GM12878 (cell line): ENCODE measurements around the gene SMARCD1. TPM values are rescaled to one million over a fixed set of nuclear protein-coding genes. Genes with fewer than 3 reads are reported as not detected.

ENCODE experiments used
- ATAC-seq: fragments of 200-7000 bp; cut with Tn5 transposase; 3 replicates; pipeline ENCODE4 v1.9.1; 2020; ENCODE audit warnings: mild to moderate bottlenecking, moderate library complexity
- BruUV-seq: library from RNA; stranded (reverse); fragments of 400-500 nt; replicated peaks from 2 replicates; lab custom pipeline; 2021; lab: Mats Ljungman, UMichigan
- CTCF ChIA-PET: fragments of 300-600 bp; sonication (Branson Sonifier 250); formaldehyde crosslinking; extraction: SDS; loops from one replicate; lab custom pipeline; 2021; ENCODE audit warnings: inconsistent platforms; lab: Yijun Ruan, JAX
- POLR2A ChIA-PET: fragments of 350-600 bp; formaldehyde crosslinking; extraction: SDS; loops from one replicate; lab custom pipeline; 2021; ENCODE audit warnings: inconsistent platforms; lab: Charles Lee
- RAD21 ChIA-PET: fragments of 300-600 bp; sonication (Branson Sonifier 250); formaldehyde crosslinking; loops from one replicate; lab custom pipeline; 2023; ENCODE audit warnings: antibody characterized with exemption; ENCODE audit not compliant: unreplicated experiment; lab: Charles Lee
- SMC1A ChIA-PET: fragments of 300-600 bp; sonication (Branson Sonifier 250); formaldehyde crosslinking; loops from one replicate; lab custom pipeline; 2023; ENCODE audit not compliant: unreplicated experiment, uncharacterized antibody; lab: Charles Lee
- DNase-seq: peaks from one replicate; pipeline ENCODE4 v3.0.0-alpha.2; 2011; ENCODE audit warnings: low read depth, low spot score
- FAIRE-seq: peaks from 3 replicates; lab custom pipeline; 2011; peaks lifted over from hg19 to GRCh38; lab: Jason Lieb, UNC
- H2AFZ ChIP-seq: 2 replicates; pipeline ENCODE4 v1.6.0; 2011; ENCODE audit warnings: low read depth, low read length, control low read depth; ENCODE audit not compliant: control insufficient read depth
- H3K27ac ChIP-seq: 2 replicates; pipeline ENCODE4 v1.5.1; 2011; ENCODE audit warnings: control low read depth; ENCODE audit not compliant: control insufficient read depth, insufficient read depth
- H3K27me3 ChIP-seq, 2 experiments: replicated peaks in 1 of 2; 2 replicates each; pipeline versions ENCODE4 v1.6.0 to v1.6.1; 2011; ENCODE audit warnings: low read length in 1 of 2; ENCODE audit not compliant: control insufficient read depth in 2 of 2, insufficient read depth in 2 of 2
- H3K36me3 ChIP-seq, 2 experiments: 2 replicates each; pipeline ENCODE4 v1.5.1; 2011; ENCODE audit warnings: low read length in 1 of 2; ENCODE audit not compliant: control insufficient read depth in 2 of 2, insufficient read depth in 2 of 2
- H3K4me1 ChIP-seq: 2 replicates; pipeline ENCODE4 v1.6.1; 2011; ENCODE audit warnings: mild to moderate bottlenecking, low read length, moderate library complexity, mixed read lengths; ENCODE audit not compliant: control insufficient read depth, insufficient read depth
- H3K4me2 ChIP-seq: 2 replicates; pipeline ENCODE4 v1.6.0; 2011; ENCODE audit warnings: control low read depth; ENCODE audit not compliant: control insufficient read depth, insufficient read depth
- H3K4me3 ChIP-seq: fragments of 200-600 bp; sonication (generic); 2 replicates; pipeline ENCODE4 v1.5.1; 2016
- H3K79me2 ChIP-seq: 2 replicates; pipeline ENCODE4 v1.6.0; 2011; ENCODE audit warnings: low read length; ENCODE audit not compliant: control insufficient read depth, insufficient read depth
- H3K9ac ChIP-seq: 2 replicates; pipeline ENCODE4 v1.8.0; 2011; ENCODE audit warnings: low read length, control low read depth, mixed read lengths; ENCODE audit not compliant: control insufficient read depth, insufficient read depth
- H3K9me3 ChIP-seq: replicated peaks from 3 replicates; pipeline ENCODE4 v1.5.1; 2011; ENCODE audit warnings: mild to moderate bottlenecking, low read length; ENCODE audit not compliant: control insufficient read depth, insufficient read depth
- H4K20me1 ChIP-seq: 2 replicates; pipeline ENCODE4 v1.6.0; 2011; ENCODE audit not compliant: control insufficient read depth, insufficient read depth
- CHD1 ChIP-seq: IDR thresholded peaks from 2 replicates; pipeline ENCODE4 v1.6.1; 2012; ENCODE audit warnings: low read depth, low read length, improper control_type of control experiment
- ESRRA ChIP-seq: IDR thresholded peaks from 2 replicates; pipeline ENCODE4 v1.6.1; 2012; ENCODE audit warnings: mild to moderate bottlenecking, low read length, improper control_type of control experiment
- GABPA ChIP-seq: IDR thresholded peaks from 2 replicates; pipeline ENCODE4 v1.6.1; 2014; ENCODE audit warnings: antibody characterized with exemption, low read depth, mild to moderate bottlenecking, inconsistent platforms
- GATAD2B ChIP-seq: fragments of 450-650 bp; conservative IDR thresholded peaks from 2 replicates; pipeline ENCODE4 v1.6.1; 2017; ENCODE audit warnings: low read depth, mild to moderate bottlenecking, moderate library complexity
- KDM1A ChIP-seq: fragments of 200-600 bp; sonication (generic); IDR thresholded peaks from 2 replicates; pipeline ENCODE4 v1.6.1; 2016; ENCODE audit warnings: borderline replicate concordance
- KLF5 ChIP-seq: fragments of 450-650 bp; IDR thresholded peaks from 2 replicates; pipeline ENCODE4 v1.6.1; 2014; ENCODE audit warnings: mild to moderate bottlenecking; ENCODE audit not compliant: partially characterized antibody
- MEF2B ChIP-seq: fragments of 450-650 bp; IDR thresholded peaks from 2 replicates; pipeline ENCODE4 v1.6.1; 2018; ENCODE audit warnings: mild to moderate bottlenecking, moderate library complexity; ENCODE audit not compliant: partially characterized antibody, poor library complexity, severe bottlenecking
- MYB ChIP-seq: fragments of 150-350 bp; IDR thresholded peaks from 2 replicates; pipeline ENCODE4 v1.6.1; 2014; ENCODE audit warnings: mild to moderate bottlenecking, low read depth, low read length, borderline replicate concordance
- NBN ChIP-seq: fragments of 450-650 bp; IDR thresholded peaks from 2 replicates; pipeline ENCODE4 v1.6.1; 2016
- NFIC ChIP-seq: IDR thresholded peaks from 2 replicates; pipeline ENCODE4 v1.6.1; 2012; ENCODE audit warnings: low read depth, mild to moderate bottlenecking, inconsistent platforms, low read length, moderate library complexity
- PML ChIP-seq: IDR thresholded peaks from 2 replicates; pipeline ENCODE4 v1.6.1; 2012; ENCODE audit warnings: low read length, inconsistent platforms
- POLR2AphosphoS5 ChIP-seq: IDR thresholded peaks from 2 replicates; pipeline ENCODE4 v1.6.1; 2011; ENCODE audit warnings: mild to moderate bottlenecking, low read length, inconsistent platforms
- RAD51 ChIP-seq: fragments of 450-650 bp; IDR thresholded peaks from 2 replicates; pipeline ENCODE4 v1.6.1; 2016; ENCODE audit warnings: moderate library complexity, mild to moderate bottlenecking, inconsistent platforms
- RB1 ChIP-seq: fragments of 450-650 bp; formaldehyde crosslinking; IDR thresholded peaks from 2 replicates; pipeline ENCODE4 v1.6.1; 2017; ENCODE audit warnings: mild to moderate bottlenecking, borderline replicate concordance
- TAF1 ChIP-seq: IDR thresholded peaks from 2 replicates; pipeline ENCODE4 v1.6.1; 2011; ENCODE audit warnings: mild to moderate bottlenecking, low read depth, low read length, borderline replicate concordance
- WGBS: methylation state at CpG from one replicate; pipeline ENCODE4 v1.1.6; 2016; ENCODE audit warnings: low lambda C conversion rate; ENCODE audit not compliant: insufficient replicate concordance, insufficient coverage; ENCODE audit errors: missing lambda C conversion rate; 5-methylcytosine and 5-hydroxymethylcytosine counted together
- in situ Hi-C: fragments of 300-500 bp; cut with MboI; formaldehyde crosslinking; loops from 9 replicates; pipeline ENCODE4 v1.14.3; 2018; ENCODE audit warnings: mixed read lengths
- intact Hi-C: fragments of 100-400 bp; cut with micrococcal nuclease; formaldehyde crosslinking; loops from one replicate; pipeline ENCODE4 v1.14.2; 2022; ENCODE audit not compliant: unreplicated experiment
- polyA plus RNA-seq, 11 experiments: library from polyadenylated mRNA; depleted of rRNA in 4 of 11; unstranded in 6 of 11; stranded (reverse) in 5 of 11; fragments of >200 nt; fragmentation: Nextera tagmentation in 4 of 11; fragmentation: Illumina TruSeq in 1 of 11; extraction: Ambion mirVana in 4 of 11; extraction: Trizol in 1 of 11; gene quantifications; 1 replicate in 1 of 11; 2 replicates in 10 of 11; pipeline versions ENCODE4 v1.2.1 to v1.2.3, GENCODE V29; 2011 to 2016; ENCODE audit warnings: inconsistent platforms in 2 of 11, missing spikeins in 2 of 11, low read depth in 1 of 11
- total RNA-seq, 4 experiments: library from RNA; depleted of rRNA in 3 of 4; stranded (reverse); fragments of >200 nt in 3 of 4; fragmentation: Illumina TruSeq in 1 of 4; extraction: Trizol in 1 of 4; gene quantifications; 2 replicates each; pipeline versions ENCODE4 v1.2.1 to v1.2.3, GENCODE V29; 2013 to 2021
- TF ChIP-seq, protein P1 (sequence below): IDR thresholded peaks from 2 replicates; pipeline ENCODE4 v1.6.1; 2012; ENCODE audit warnings: low read length, inconsistent platforms
- TF ChIP-seq, protein P2 (sequence below): IDR thresholded peaks from 2 replicates; pipeline ENCODE4 v1.6.1; 2012; ENCODE audit warnings: low read depth, low read length, improper control_type of control experiment
- TF ChIP-seq, protein P3 (sequence below): fragments of 450-650 bp; IDR thresholded peaks from 2 replicates; pipeline ENCODE4 v1.6.1; 2016; ENCODE audit warnings: mild to moderate bottlenecking
- TF ChIP-seq, protein P4 (sequence below): fragments of 450-650 bp; IDR thresholded peaks from 2 replicates; pipeline ENCODE4 v1.6.1; 2017; ENCODE audit warnings: borderline replicate concordance

SMARCD1 gene
- total and polyA plus RNA-seq, 10 of the 15 experiments (the other 5 are each of a cell fraction or from before 2014, with no cell fraction given) = 1.4 to 92.4 (median 58.9) TPM

DNA sequence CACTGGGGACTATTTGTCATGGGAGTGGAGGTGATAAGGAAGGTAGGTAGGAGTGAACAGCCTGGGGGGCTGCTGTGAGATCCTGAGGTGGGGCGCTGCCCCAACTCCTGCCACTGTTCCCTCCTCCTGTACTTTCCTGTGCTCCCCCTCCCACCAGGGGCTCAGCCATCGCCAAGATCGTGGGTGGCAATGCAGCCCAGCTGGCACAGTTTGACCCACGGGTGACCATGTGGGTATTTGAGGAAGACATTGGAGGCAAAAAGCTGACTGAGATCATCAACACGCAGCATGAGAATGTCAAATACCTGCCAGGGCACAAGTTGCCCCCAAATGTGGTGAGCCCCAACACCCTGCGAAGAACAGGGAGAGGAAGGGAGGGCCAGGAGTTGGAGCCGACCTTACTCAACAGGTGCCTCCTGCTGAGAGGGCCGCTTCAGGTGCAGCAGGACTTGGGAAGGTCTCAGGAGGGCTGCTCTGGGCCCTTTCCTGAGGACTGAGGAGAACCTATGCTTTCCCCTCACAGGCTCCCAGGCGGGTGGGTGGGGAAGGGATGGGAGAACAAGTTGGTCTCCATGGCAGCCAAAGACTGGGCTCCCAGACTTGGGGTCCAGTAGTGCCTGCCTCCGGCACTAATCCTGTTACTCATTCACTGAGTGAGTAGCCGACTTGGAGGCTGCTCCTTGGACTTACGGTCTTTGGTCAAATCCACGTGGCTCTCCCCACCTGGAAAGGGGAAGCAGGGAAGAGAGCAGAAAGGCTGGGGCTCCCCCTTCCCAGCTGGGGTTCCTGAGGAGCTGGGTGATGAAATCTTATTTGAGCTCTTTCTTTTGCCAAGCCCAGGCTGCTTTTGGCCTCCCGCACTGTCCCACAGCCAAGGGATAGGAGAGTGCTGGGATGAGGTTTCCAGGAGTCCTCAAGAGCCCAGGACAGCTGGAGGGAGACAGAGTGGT is 19.6 kb downstream of the SMARCD1 start:
- intact Hi-C loops (no loop called here), in situ Hi-C loops (no loop called here)
- CTCF ChIA-PET = interaction anchor here (1.3 to 13.0 kb wide), 4 partner anchors 7 to 71 kb away, joined by 4 to 257 read pairs (median 22); partner anchors contain the start of genes CERS5 and COX14
- H3K9ac ChIP-seq = no peak overlapping the region
- FAIRE-seq = no peak
- WGBS = 64% methylated on average over 14 of the region's 14 CpGs
- H3K4me1 ChIP-seq = peaks cover 2% of the 10 kb centered on the region
- SMC1A ChIA-PET = interaction anchor here (0.9 kb wide), 1 partner anchor 71 kb away, joined by 4 read pairs; no protein-coding TSS in a partner anchor
- no peaks in the 10 kb centered on the region for H3K79me2 ChIP-seq
- no peak overlapping the region for H3K4me2 ChIP-seq
- H2AFZ ChIP-seq = no peak overlapping the region
- no peak for TF ChIP-seq RB1
- no peak for TF ChIP-seq POLR2AphosphoS5
- TF ChIP-seq, protein P1, sequence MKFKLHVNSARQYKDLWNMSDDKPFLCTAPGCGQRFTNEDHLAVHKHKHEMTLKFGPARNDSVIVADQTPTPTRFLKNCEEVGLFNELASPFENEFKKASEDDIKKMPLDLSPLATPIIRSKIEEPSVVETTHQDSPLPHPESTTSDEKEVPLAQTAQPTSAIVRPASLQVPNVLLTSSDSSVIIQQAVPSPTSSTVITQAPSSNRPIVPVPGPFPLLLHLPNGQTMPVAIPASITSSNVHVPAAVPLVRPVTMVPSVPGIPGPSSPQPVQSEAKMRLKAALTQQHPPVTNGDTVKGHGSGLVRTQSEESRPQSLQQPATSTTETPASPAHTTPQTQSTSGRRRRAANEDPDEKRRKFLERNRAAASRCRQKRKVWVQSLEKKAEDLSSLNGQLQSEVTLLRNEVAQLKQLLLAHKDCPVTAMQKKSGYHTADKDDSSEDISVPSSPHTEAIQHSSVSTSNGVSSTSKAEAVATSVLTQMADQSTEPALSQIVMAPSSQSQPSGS = no peak
- TF ChIP-seq KDM1A = no peak
- no peak for TF ChIP-seq CHD1
- TF ChIP-seq PML = no peak
- no peak for TF ChIP-seq MEF2B
- TF ChIP-seq, protein P2, sequence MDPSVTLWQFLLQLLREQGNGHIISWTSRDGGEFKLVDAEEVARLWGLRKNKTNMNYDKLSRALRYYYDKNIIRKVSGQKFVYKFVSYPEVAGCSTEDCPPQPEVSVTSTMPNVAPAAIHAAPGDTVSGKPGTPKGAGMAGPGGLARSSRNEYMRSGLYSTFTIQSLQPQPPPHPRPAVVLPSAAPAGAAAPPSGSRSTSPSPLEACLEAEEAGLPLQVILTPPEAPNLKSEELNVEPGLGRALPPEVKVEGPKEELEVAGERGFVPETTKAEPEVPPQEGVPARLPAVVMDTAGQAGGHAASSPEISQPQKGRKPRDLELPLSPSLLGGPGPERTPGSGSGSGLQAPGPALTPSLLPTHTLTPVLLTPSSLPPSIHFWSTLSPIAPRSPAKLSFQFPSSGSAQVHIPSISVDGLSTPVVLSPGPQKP = no peak
- TF ChIP-seq MYB = no peak
- no peak for TF ChIP-seq TAF1
- TF ChIP-seq RAD51 = no peak
- no peak for TF ChIP-seq GABPA
- no peak for TF ChIP-seq NBN
- no peak for TF ChIP-seq KLF5
- TF ChIP-seq ESRRA = no peak
- TF ChIP-seq, protein P3, sequence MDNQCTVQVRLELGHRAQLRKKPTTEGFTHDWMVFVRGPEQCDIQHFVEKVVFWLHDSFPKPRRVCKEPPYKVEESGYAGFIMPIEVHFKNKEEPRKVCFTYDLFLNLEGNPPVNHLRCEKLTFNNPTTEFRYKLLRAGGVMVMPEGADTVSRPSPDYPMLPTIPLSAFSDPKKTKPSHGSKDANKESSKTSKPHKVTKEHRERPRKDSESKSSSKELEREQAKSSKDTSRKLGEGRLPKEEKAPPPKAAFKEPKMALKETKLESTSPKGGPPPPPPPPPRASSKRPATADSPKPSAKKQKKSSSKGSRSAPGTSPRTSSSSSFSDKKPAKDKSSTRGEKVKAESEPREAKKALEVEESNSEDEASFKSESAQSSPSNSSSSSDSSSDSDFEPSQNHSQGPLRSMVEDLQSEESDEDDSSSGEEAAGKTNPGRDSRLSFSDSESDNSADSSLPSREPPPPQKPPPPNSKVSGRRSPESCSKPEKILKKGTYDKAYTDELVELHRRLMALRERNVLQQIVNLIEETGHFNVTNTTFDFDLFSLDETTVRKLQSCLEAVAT = no peak
- TF ChIP-seq GATAD2B = no peak
- TF ChIP-seq, protein P4, sequence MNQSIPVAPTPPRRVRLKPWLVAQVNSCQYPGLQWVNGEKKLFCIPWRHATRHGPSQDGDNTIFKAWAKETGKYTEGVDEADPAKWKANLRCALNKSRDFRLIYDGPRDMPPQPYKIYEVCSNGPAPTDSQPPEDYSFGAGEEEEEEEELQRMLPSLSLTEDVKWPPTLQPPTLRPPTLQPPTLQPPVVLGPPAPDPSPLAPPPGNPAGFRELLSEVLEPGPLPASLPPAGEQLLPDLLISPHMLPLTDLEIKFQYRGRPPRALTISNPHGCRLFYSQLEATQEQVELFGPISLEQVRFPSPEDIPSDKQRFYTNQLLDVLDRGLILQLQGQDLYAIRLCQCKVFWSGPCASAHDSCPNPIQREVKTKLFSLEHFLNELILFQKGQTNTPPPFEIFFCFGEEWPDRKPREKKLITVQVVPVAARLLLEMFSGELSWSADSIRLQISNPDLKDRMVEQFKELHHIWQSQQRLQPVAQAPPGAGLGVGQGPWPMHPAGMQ = no peak
- no peak for TF ChIP-seq NFIC
- H4K20me1 ChIP-seq = no peaks in the 10 kb centered on the region
- H3K27ac ChIP-seq = no peak overlapping the region
- peaks cover 4 to 5% of the 10 kb centered on the region in 2 experiments for H3K36me3 ChIP-seq
- no peaks in the 10 kb centered on the region for H3K27me3 ChIP-seq
- RAD21 ChIA-PET = interaction anchor here (0.6 to 2.1 kb wide), 2 partner anchors 7 to 145 kb away, joined by 4 to 7 read pairs; partner anchors contain the start of gene COX14
- no peak for DNase-seq
- POLR2A ChIA-PET = interaction anchor here (0.5 to 0.9 kb wide), 2 partner anchors 20 to 1213 kb away, joined by 4 read pairs; partner anchors contain the start of gene SMARCD1
- H3K9me3 ChIP-seq = no peaks in the 10 kb centered on the region
- ATAC-seq = no peak
- no peak overlapping the region for H3K4me3 ChIP-seq
- no TSS peak for BruUV-seq
